PC-9 (cell line): Measurements from ENCODE around the gene FBXO45. TPM values are rescaled to one million over a fixed set of nuclear protein-coding genes. Genes with fewer than 3 reads are reported as not detected.
"Not testable (repeated sequence)": the region's sequence is repeated elsewhere in the genome, so short reads cannot be mapped to it uniquely, and the experiment has no call there.

Experiments
- BruUV-seq: library from RNA; stranded (reverse); fragments of 400-500 nt; replicated peaks from 2 replicates; lab custom pipeline; 2021; lab: Mats Ljungman, UMichigan
- CTCF ChIA-PET: fragments of 300-600 bp; sonication (Branson Sonifier 250); formaldehyde crosslinking; loops from one replicate; lab custom pipeline; 2022; ENCODE audit warnings: antibody characterized with exemption; lab: Charles Lee
- POLR2A ChIA-PET: fragments of 300-600 bp; sonication (Branson Sonifier 250); formaldehyde crosslinking; loops from one replicate; lab custom pipeline; 2022; ENCODE audit warnings: antibody characterized with exemption; ENCODE audit not compliant: unreplicated experiment; lab: Charles Lee
- DNase-seq, 2 experiments: peaks; one replicate each; pipeline versions ENCODE4 v3.0.0 to v3.0.0-alpha.2; 2015 to 2022; ENCODE audit warnings: mixed read lengths in 1 of 2
- H2AFZ ChIP-seq: fragments of 200-600 bp; sonication (generic); 2 replicates; pipeline ENCODE4 v1.8.1; 2017; ENCODE audit warnings: antibody characterized with exemption
- H3F3A ChIP-seq: fragments of 200-600 bp; sonication (generic); 2 replicates; pipeline ENCODE4 v1.8.1; 2017; ENCODE audit warnings: antibody characterized with exemption, mild to moderate bottlenecking, low read depth; ENCODE audit not compliant: insufficient read depth
- H3K27ac ChIP-seq: fragments of 200-600 bp; sonication (generic); 2 replicates; pipeline ENCODE4 v1.6.1; 2016; ENCODE audit warnings: mixed run types
- H3K27me3 ChIP-seq: fragments of 200-600 bp; sonication (generic); 2 replicates; pipeline ENCODE4 v1.6.1; 2016; ENCODE audit warnings: low read depth, mixed run types; ENCODE audit not compliant: insufficient read depth
- H3K36me3 ChIP-seq: fragments of 200-600 bp; sonication (generic); 2 replicates; pipeline ENCODE4 v1.6.1; 2016; ENCODE audit warnings: low read depth, mixed run types
- H3K4me1 ChIP-seq: fragments of 200-600 bp; sonication (generic); replicated peaks from 2 replicates; pipeline ENCODE4 v1.6.1; 2016; ENCODE audit warnings: mixed run types; ENCODE audit not compliant: insufficient read depth
- H3K4me2 ChIP-seq: fragments of 200-600 bp; sonication (generic); 2 replicates; pipeline ENCODE4 v1.6.1; 2017; ENCODE audit warnings: mixed run types
- H3K4me3 ChIP-seq: fragments of 200-600 bp; sonication (generic); 2 replicates; pipeline ENCODE4 v1.6.1; 2016; ENCODE audit warnings: mixed run types
- H3K79me2 ChIP-seq: fragments of 200-600 bp; sonication (generic); 2 replicates; pipeline ENCODE4 v1.6.1; 2017; ENCODE audit warnings: low read depth, mixed run types
- H3K9me2 ChIP-seq: fragments of 200-600 bp; sonication (generic); 2 replicates; pipeline ENCODE4 v1.8.1; 2017; ENCODE audit warnings: mild to moderate bottlenecking; ENCODE audit not compliant: insufficient read depth
- H3K9me3 ChIP-seq: fragments of 200-600 bp; sonication (generic); 2 replicates; pipeline ENCODE4 v1.8.1; 2016; ENCODE audit warnings: low read depth; ENCODE audit not compliant: insufficient read depth
- H4K20me1 ChIP-seq: fragments of 200-600 bp; sonication (generic); 2 replicates; pipeline ENCODE4 v1.8.1; 2017; ENCODE audit not compliant: insufficient read depth
- EZH2 ChIP-seq: fragments of 200-600 bp; sonication (generic); IDR thresholded peaks from 2 replicates; pipeline ENCODE4 v1.8.0; 2017; ENCODE audit warnings: antibody characterized with exemption, low read depth
- intact Hi-C: fragments of 100-400 bp; cut with micrococcal nuclease; formaldehyde crosslinking; loops from one replicate; pipeline ENCODE4 v1.10.0; 2022; ENCODE audit not compliant: unreplicated experiment
- total RNA-seq: library from RNA; stranded (reverse); gene quantifications from 2 replicates; pipeline ENCODE4 v1.2.3, GENCODE V29; 2021
- TF ChIP-seq, protein P1 (sequence below): fragments of 200-600 bp; sonication (generic); conservative IDR thresholded peaks from 2 replicates; pipeline ENCODE4 v1.6.1; 2017; ENCODE audit warnings: mixed run types, antibody characterized with exemption, mild to moderate bottlenecking, moderate library complexity

Gene FBXO45
- total RNA-seq, 1 experiment from 2014 or later, result 21.3 TPM

DNA sequence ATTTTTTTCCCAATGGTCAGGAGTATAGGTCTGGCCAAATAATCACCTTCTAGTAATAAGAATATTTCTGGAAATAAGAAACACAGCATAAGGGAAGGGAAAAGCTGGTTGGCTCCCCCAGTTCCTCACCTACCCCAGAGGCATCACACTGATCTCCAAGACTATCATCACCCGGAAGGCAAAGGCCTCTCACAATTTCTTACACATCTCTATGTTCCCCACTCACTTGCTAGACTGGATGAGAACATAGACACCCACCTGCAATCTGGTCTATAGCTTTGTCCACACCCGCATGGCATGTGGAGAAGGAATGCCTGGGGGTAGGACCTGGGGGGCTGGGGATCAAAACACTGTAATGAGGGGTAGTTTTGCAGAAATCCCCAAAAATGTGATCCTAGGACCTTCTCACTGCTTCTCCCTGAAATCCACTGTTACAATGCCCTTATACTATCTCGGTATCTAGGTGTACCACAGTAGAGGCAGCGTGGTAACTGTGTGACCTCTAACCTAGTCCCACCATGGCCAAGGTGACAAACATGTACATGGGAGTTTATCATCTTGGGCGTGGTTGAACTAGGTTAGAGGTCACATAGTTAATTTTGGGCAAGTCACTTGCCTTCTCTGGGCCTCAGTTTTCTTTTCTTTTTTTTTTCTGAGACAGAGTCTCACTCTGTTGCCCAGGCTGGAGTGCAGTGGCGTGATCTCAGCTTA lies 41.5 kb downstream of the FBXO45 start:
- no peaks in the 10 kb centered on the region for H3K9me3 ChIP-seq
- no peaks in the 10 kb centered on the region for H3K79me2 ChIP-seq
- BruUV-seq, result no TSS peak
- peak in 1 of 2 experiments; percentile 42 for DNase-seq
- peaks cover 12% of the 10 kb centered on the region; the same call in 1 of the 2 replicates for H3F3A ChIP-seq
- ChIA-PET POLR2A (interaction anchor here (0.7 kb wide), 1 partner anchor 102 kb away, joined by 4 read pairs; the partner anchor contains the start of genes CEP19 and PIGX), CTCF (interaction anchor here (0.5 to 2.0 kb wide), 30 partner anchors 18 to 641 kb away, joined by 3 to 15 read pairs (median 4); partner anchors contain the start of genes CEP19, FBXO45, MELTF and NCBP2)
- H2AFZ ChIP-seq, result no peak overlapping the region
- H3K4me3 ChIP-seq, result no peak overlapping the region
- H3K4me2 ChIP-seq, result peak overlapping the region; percentile 30
- intact Hi-C loops, result loop anchor here (1.0 to 10.0 kb wide), 6 partner anchors 73 to 575 kb away; partner anchors contain the start of gene NCBP2
- no peaks in the 10 kb centered on the region for H4K20me1 ChIP-seq
- H3K9me2 ChIP-seq, result no peaks in the 10 kb centered on the region
- H3K27me3 ChIP-seq, result no peaks in the 10 kb centered on the region
- TF ChIP-seq, protein P1, sequence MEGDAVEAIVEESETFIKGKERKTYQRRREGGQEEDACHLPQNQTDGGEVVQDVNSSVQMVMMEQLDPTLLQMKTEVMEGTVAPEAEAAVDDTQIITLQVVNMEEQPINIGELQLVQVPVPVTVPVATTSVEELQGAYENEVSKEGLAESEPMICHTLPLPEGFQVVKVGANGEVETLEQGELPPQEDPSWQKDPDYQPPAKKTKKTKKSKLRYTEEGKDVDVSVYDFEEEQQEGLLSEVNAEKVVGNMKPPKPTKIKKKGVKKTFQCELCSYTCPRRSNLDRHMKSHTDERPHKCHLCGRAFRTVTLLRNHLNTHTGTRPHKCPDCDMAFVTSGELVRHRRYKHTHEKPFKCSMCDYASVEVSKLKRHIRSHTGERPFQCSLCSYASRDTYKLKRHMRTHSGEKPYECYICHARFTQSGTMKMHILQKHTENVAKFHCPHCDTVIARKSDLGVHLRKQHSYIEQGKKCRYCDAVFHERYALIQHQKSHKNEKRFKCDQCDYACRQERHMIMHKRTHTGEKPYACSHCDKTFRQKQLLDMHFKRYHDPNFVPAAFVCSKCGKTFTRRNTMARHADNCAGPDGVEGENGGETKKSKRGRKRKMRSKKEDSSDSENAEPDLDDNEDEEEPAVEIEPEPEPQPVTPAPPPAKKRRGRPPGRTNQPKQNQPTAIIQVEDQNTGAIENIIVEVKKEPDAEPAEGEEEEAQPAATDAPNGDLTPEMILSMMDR, result no peak
- no peak for TF ChIP-seq EZH2
- H3K36me3 ChIP-seq, result no peaks in the 10 kb centered on the region
- H3K27ac ChIP-seq, result peak overlapping the region; percentile 12
- peaks cover 28% of the 10 kb centered on the region for H3K4me1 ChIP-seq

DNA sequence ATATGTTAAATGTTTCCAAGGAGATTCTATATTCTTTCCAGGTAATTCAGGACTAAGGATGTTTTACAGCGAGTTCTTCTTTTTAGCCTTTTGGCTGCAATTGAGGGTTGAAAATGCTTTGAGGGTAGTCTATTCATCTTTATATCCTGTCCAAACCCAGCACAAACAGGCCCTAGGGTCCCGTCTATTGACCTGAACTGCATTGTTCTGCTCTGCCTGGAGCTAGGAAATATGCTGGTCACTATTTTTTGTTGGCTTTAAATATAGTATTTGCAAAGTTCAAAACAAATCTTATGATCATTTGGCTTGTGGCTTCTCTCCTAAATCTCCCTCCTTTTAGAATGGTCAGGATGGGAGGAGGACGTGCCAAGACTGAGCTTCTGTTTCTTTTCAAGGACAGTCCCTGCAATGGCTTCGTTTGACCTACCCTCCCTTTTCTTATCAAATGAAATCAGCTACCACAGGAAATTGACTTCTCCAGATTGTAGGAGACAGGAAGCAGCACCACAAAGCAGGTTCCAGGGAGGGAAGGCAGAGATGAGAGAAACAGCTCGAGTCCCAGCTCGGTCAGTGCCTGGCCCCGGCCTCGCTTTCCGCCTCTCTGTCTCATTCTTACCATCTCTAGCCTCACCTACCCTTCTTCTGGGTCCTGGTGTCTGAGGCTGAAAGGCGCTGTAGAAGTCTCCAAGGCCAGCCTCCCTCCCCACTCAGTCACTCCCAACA lies 43.5 kb downstream of the FBXO45 start:
- H4K20me1 ChIP-seq, result no peaks in the 10 kb centered on the region
- no peaks in the 10 kb centered on the region for H3K9me2 ChIP-seq
- H3K79me2 ChIP-seq, result no peaks in the 10 kb centered on the region
- H3K36me3 ChIP-seq, result no peaks in the 10 kb centered on the region
- DNase-seq, result peak in 1 of 2 experiments; percentile 33
- no peak overlapping the region for H3K4me3 ChIP-seq
- ChIA-PET POLR2A (interaction anchor here (0.6 to 0.7 kb wide), 2 partner anchors 10 to 107 kb away, joined by 4 read pairs; no protein-coding TSS in a partner anchor), CTCF (interaction anchor here (0.9 to 1.3 kb wide), 3 partner anchors 73 to 358 kb away, joined by 3 to 4 read pairs (median 3); no protein-coding TSS in a partner anchor)
- H3K27ac ChIP-seq, result no peak overlapping the region
- H3K9me3 ChIP-seq, result no peaks in the 10 kb centered on the region
- H3F3A ChIP-seq, result peaks cover 12% of the 10 kb centered on the region; the same call in 1 of the 2 replicates
- intact Hi-C loops, result loop anchor here (5.0 kb wide), 1 partner anchor 180 kb away; no protein-coding TSS in a partner anchor
- H2AFZ ChIP-seq, result no peak overlapping the region; the same call in 1 of the 2 replicates
- 0 out of 2 replicates have a peak overlapping the region, but pooled peaks have one; percentile 24 for H3K4me2 ChIP-seq
- no TSS peak for BruUV-seq
- peaks cover 28% of the 10 kb centered on the region for H3K4me1 ChIP-seq
- TF ChIP-seq EZH2, result no peak
- TF ChIP-seq, protein P1, result no peak
- H3K27me3 ChIP-seq, result no peaks in the 10 kb centered on the region

DNA sequence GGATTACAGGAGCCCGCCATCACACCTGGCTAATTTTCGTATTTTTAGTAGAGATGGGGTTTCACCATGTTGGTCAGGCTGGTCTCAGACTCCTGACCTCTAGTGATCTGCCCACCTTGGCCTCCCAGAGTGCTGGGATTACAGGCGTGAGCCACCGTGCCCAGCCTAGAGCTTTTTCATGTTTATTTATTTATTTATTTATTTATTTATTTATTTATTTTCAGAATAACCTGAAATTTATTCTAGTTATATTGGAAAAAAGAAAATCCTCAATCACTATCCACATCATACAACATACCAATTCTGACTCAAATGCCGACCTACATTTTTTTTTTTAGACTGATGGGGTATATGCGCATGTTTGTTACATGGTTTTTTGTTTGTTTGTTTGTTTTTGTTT lies 46.8 kb downstream of the FBXO45 start:
- intact Hi-C loops, POLR2A ChIA-PET, H3F3A ChIP-seq, H3K9me2 ChIP-seq, BruUV-seq, H3K9me3 ChIP-seq, H3K36me3 ChIP-seq, CTCF ChIA-PET, H3K4me3 ChIP-seq, H2AFZ ChIP-seq, H3K27ac ChIP-seq, H3K79me2 ChIP-seq, H4K20me1 ChIP-seq, H3K27me3 ChIP-seq, H3K4me2 ChIP-seq, DNase-seq: not testable (repeated sequence)
- H3K4me1 ChIP-seq, result peaks cover 19% of the 10 kb centered on the region
